Endothelial cell of umbilical vein (primary cell): Measurements from ENCODE around the gene CSRP2. TPM values are rescaled to one million over a fixed set of nuclear protein-coding genes. Genes with fewer than 3 reads are reported as not detected.

Source experiments
- BruUV-seq: library from RNA; stranded (reverse); fragments of 400-500 nt; replicated peaks from 2 replicates; lab custom pipeline; 2021; lab: Mats Ljungman, UMichigan
- CTCF ChIA-PET: fragments of 300-600, 350-600 bp; sonication (Branson Sonifier 250); formaldehyde crosslinking; loops from one replicate; lab custom pipeline; 2021; ENCODE audit warnings: antibody characterized with exemption, inconsistent platforms; lab: Charles Lee
- POLR2A ChIA-PET: fragments of 300-600, 350-600 bp; sonication (Branson Sonifier 250); formaldehyde crosslinking; loops from one replicate; lab custom pipeline; 2021; ENCODE audit warnings: antibody characterized with exemption, inconsistent platforms; lab: Charles Lee
- DNase-seq: peaks from one replicate; pipeline ENCODE4 v3.0.0-alpha.2; 2011; ENCODE audit warnings: low read depth, low spot score
- FAIRE-seq: peaks from 2 replicates; lab custom pipeline; 2011; peaks lifted over from hg19 to GRCh38; lab: Jason Lieb, UNC
- H2AFZ ChIP-seq: 2 replicates; pipeline ENCODE4 v1.6.0; 2012; ENCODE audit warnings: low read depth, low read length, control low read depth, inconsistent platforms
- H3K27ac ChIP-seq: 2 replicates; pipeline ENCODE4 v1.5.1; 2011; ENCODE audit warnings: low read depth, mild to moderate bottlenecking, control low read depth, low read length, moderate library complexity; ENCODE audit not compliant: insufficient read depth
- H3K27me3 ChIP-seq, 2 experiments: 2 replicates each; pipeline versions ENCODE4 v1.6.0 to v1.6.1; 2011; ENCODE audit warnings: low read length in 2 of 2, mixed read lengths in 1 of 2; ENCODE audit not compliant: control insufficient read depth in 2 of 2, insufficient read depth in 2 of 2
- H3K36me3 ChIP-seq, 2 experiments: 2 replicates in 1 of 2; 3 replicates in 1 of 2; pipeline ENCODE4 v1.5.1; 2011; ENCODE audit warnings: low read length in 2 of 2, mild to moderate bottlenecking in 1 of 2, moderate library complexity in 1 of 2; ENCODE audit not compliant: control insufficient read depth in 2 of 2, insufficient read depth in 2 of 2; ENCODE audit errors: extremely low read depth in 1 of 2
- H3K4me1 ChIP-seq: 3 replicates; pipeline ENCODE4 v1.5.1; 2011; ENCODE audit warnings: mild to moderate bottlenecking, low read length; ENCODE audit not compliant: control insufficient read depth, insufficient read depth; ENCODE audit errors: extremely low read depth
- H3K4me2 ChIP-seq: 2 replicates; pipeline ENCODE4 v1.6.1; 2011; ENCODE audit warnings: low read length, control low read depth, mixed read lengths; ENCODE audit not compliant: insufficient read depth
- H3K4me3 ChIP-seq, 3 experiments: fragments of 200-600 bp in 1 of 3; sonication (generic), shearing (Covaris generic) in 1 of 3; replicated peaks in 1 of 3; 2 replicates each; pipeline ENCODE4 v1.5.1; 2011 to 2016; ENCODE audit warnings: control low read depth in 3 of 3, low read length in 3 of 3, mild to moderate bottlenecking in 2 of 3, inconsistent platforms in 1 of 3, low read depth in 1 of 3, moderate library complexity in 1 of 3; ENCODE audit not compliant: insufficient read depth in 1 of 3
- H3K79me2 ChIP-seq: 2 replicates; pipeline ENCODE4 v1.6.0; 2012; ENCODE audit warnings: low read length, inconsistent platforms; ENCODE audit not compliant: control insufficient read depth, insufficient read depth
- H3K9ac ChIP-seq: replicated peaks from 2 replicates; pipeline ENCODE3; 2011; ENCODE audit warnings: low read length, control low read depth; ENCODE audit not compliant: insufficient read depth; ENCODE audit errors: extremely low read depth
- H3K9me1 ChIP-seq: replicated peaks from 3 replicates; pipeline ENCODE4 v1.6.0; 2011; ENCODE audit warnings: mild to moderate bottlenecking, low read length; ENCODE audit not compliant: control insufficient read depth, insufficient read depth; ENCODE audit errors: extremely low read depth
- H3K9me3 ChIP-seq: replicated peaks from 2 replicates; pipeline ENCODE4 v1.5.1; 2012; ENCODE audit warnings: low read length, inconsistent platforms; ENCODE audit not compliant: control insufficient read depth, insufficient read depth
- H4K20me1 ChIP-seq: replicated peaks from 2 replicates; pipeline ENCODE3; 2011; ENCODE audit warnings: mild to moderate bottlenecking, low read length; ENCODE audit not compliant: control insufficient read depth, insufficient read depth; ENCODE audit errors: extremely low read depth
- EZH2 ChIP-seq: IDR thresholded peaks from 2 replicates; pipeline ENCODE4 v1.6.1; 2012; ENCODE audit warnings: borderline replicate concordance, low read depth, mild to moderate bottlenecking, moderate library complexity, low read length, inconsistent platforms; ENCODE audit not compliant: severe bottlenecking
- FOS ChIP-seq: IDR thresholded peaks from 2 replicates; pipeline ENCODE4 v1.6.1; 2011; ENCODE audit warnings: mild to moderate bottlenecking, low read length, moderate library complexity, borderline replicate concordance; ENCODE audit not compliant: insufficient read depth
- GATA2 ChIP-seq: IDR thresholded peaks from 2 replicates; pipeline ENCODE4 v1.7.0; 2011; ENCODE audit warnings: low read depth, mild to moderate bottlenecking, moderate library complexity, mixed read lengths, low read length; ENCODE audit not compliant: insufficient read length, insufficient read depth
- JUN ChIP-seq: IDR thresholded peaks from 2 replicates; pipeline ENCODE4 v1.6.1; 2011; ENCODE audit warnings: borderline replicate concordance, low read depth; ENCODE audit not compliant: insufficient read length, insufficient read depth
- POLR2A ChIP-seq: IDR thresholded peaks from 2 replicates; pipeline ENCODE4 v1.6.1; 2012; ENCODE audit warnings: low read depth, mild to moderate bottlenecking, control low read depth, low read length
- POLR2AphosphoS5 ChIP-seq: IDR thresholded peaks from 2 replicates; pipeline ENCODE4 v1.6.1; 2012; ENCODE audit warnings: low read depth, mild to moderate bottlenecking, control low read depth, low read length, moderate library complexity; ENCODE audit not compliant: insufficient read depth
- dilution Hi-C: fragments of 300-500 bp; cut with MboI; formaldehyde crosslinking; loops from one replicate; pipeline ENCODE4 v1.15.0; 2019; ENCODE audit warnings: low sequenced_read_pairs; ENCODE audit not compliant: extremely low pct_ligation_motif_present
- intact Hi-C: fragments of 100-400 bp; cut with micrococcal nuclease; formaldehyde crosslinking; loops from one replicate; pipeline ENCODE4 v1.10.0; 2022
- polyA plus RNA-seq, 4 experiments: library from polyadenylated mRNA; depleted of rRNA in 3 of 4; stranded (reverse) in 3 of 4; unstranded in 1 of 4; fragments of >200 nt; gene quantifications; 2 replicates each; pipeline versions ENCODE4 v1.2.1 to v1.2.3, GENCODE V29; 2011 to 2012; ENCODE audit warnings: missing spikeins in 1 of 4
- total RNA-seq: library from RNA; stranded (reverse); gene quantifications from 2 replicates; pipeline ENCODE4 v1.2.3, GENCODE V29; 2021
- TF ChIP-seq, protein P1 (sequence below), 2 donors: IDR thresholded peaks; 1 replicate in 1 of 2; 2 replicates in 1 of 2; pipeline ENCODE4 v1.5.1; 2011; ENCODE audit warnings: low read length in 2 of 2, mild to moderate bottlenecking in 2 of 2, moderate library complexity in 2 of 2, control low read depth in 1 of 2, inconsistent platforms in 1 of 2, low read depth in 1 of 2; ENCODE audit not compliant: insufficient read depth in 1 of 2; ENCODE audit errors: extremely low read depth in 1 of 2
- TF ChIP-seq, protein P2 (sequence below): IDR thresholded peaks from 2 replicates; pipeline ENCODE4 v1.6.1; 2011; ENCODE audit not compliant: insufficient read depth, insufficient read length

CSRP2 gene
- total and polyA plus RNA-seq, 2 donors (not counting 3 experiments of a cell fraction or from before 2014, with no cell fraction given): 8.8 to 13.4 TPM

DNA sequence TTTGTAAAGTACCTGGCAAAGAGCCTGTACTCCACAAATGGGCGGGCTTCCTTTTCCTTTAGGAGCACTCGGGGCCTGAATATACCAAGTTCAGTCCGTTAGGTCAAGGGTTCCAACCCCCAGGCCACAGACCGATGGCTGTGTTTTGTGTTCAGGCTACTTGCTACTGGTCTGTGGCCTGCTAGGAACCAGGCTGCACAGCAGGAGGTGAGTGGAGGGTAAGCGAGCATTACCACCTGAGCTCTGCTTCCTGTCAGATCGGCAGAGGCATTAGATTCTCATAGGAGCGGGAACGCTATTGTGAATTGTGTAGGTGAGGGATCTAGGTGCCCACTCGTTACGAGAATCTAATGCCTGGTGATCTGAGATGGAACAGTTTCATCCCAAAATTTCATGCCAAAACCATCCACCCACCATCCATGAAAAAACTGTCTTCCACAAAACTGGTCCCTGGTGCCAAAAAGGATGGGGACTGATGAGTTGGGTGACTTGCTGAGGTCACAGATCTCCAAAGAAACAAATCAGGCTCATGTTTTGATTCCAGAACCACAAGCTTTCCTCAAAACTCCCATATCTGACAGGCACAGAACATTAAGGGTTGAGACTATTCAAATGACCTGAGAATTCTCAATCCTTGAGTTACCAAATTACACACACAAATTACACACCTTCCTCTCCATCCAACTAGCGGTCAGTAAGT lies 4.2 kb downstream of the CSRP2 start:
- peaks cover 6% of the 10 kb centered on the region for H3K4me1 ChIP-seq
- no peak overlapping the region for H3K9ac ChIP-seq
- H3K9me1 ChIP-seq: no peaks in the 10 kb centered on the region
- TF ChIP-seq, protein P1, sequence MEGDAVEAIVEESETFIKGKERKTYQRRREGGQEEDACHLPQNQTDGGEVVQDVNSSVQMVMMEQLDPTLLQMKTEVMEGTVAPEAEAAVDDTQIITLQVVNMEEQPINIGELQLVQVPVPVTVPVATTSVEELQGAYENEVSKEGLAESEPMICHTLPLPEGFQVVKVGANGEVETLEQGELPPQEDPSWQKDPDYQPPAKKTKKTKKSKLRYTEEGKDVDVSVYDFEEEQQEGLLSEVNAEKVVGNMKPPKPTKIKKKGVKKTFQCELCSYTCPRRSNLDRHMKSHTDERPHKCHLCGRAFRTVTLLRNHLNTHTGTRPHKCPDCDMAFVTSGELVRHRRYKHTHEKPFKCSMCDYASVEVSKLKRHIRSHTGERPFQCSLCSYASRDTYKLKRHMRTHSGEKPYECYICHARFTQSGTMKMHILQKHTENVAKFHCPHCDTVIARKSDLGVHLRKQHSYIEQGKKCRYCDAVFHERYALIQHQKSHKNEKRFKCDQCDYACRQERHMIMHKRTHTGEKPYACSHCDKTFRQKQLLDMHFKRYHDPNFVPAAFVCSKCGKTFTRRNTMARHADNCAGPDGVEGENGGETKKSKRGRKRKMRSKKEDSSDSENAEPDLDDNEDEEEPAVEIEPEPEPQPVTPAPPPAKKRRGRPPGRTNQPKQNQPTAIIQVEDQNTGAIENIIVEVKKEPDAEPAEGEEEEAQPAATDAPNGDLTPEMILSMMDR (IDR thresholded peaks at IDR 0.05; ENCODE audit: extremely low read depth in 1 of 2, insufficient read depth in 1 of 2, low read depth in 1 of 2, low read length in 2 of 2): no peak
- TF ChIP-seq JUN (no peak), POLR2AphosphoS5 (no peak), FOS (no peak), EZH2 (no peak), GATA2 (no peak), POLR2A (no peak)
- TF ChIP-seq, protein P2, sequence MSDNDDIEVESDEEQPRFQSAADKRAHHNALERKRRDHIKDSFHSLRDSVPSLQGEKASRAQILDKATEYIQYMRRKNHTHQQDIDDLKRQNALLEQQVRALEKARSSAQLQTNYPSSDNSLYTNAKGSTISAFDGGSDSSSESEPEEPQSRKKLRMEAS: no peak
- DNase-seq (no peak), FAIRE-seq (no peak)
- dilution Hi-C loops: no loop called here
- no peaks in the 10 kb centered on the region for H4K20me1 ChIP-seq
- POLR2A ChIA-PET: no interaction called here
- H3K4me3 ChIP-seq: no peak overlapping the region
- H3K79me2 ChIP-seq: no peaks in the 10 kb centered on the region
- H3K9me3 ChIP-seq: no peaks in the 10 kb centered on the region
- no peak overlapping the region for H3K4me2 ChIP-seq
- intact Hi-C loops: no loop called here
- no peaks in the 10 kb centered on the region for H3K36me3 ChIP-seq
- no TSS peak for BruUV-seq
- H3K27me3 ChIP-seq: no peaks in the 10 kb centered on the region
- H2AFZ ChIP-seq: no peak overlapping the region
- no peak overlapping the region for H3K27ac ChIP-seq
- CTCF ChIA-PET: interaction anchor here (2.2 kb wide), 1 partner anchor 8 kb away, joined by 5 read pairs; no protein-coding TSS in a partner anchor
